ES-I3 (cell line): ENCODE measurements around the gene CXCL10.
"Not testable (repeated sequence)": the region's sequence is repeated elsewhere in the genome, so short reads cannot be mapped to it uniquely, and the experiment has no call there.

ENCODE experiments used
- H3K36me3 ChIP-seq: 2 replicates; pipeline ENCODE4 v1.6.1; 2013; ENCODE audit warnings: mild to moderate bottlenecking, low read length, control low read depth, moderate library complexity; ENCODE audit not compliant: insufficient read depth
- H3K4me1 ChIP-seq: 2 replicates; pipeline ENCODE4 v1.6.1; 2013; ENCODE audit warnings: mild to moderate bottlenecking, control low read depth, low read length; ENCODE audit not compliant: insufficient read depth
- H3K9ac ChIP-seq: 2 replicates; pipeline ENCODE4 v1.6.1; 2013; ENCODE audit warnings: low read depth, mild to moderate bottlenecking, low read length, moderate library complexity
- H3K9me3 ChIP-seq: 2 replicates; pipeline ENCODE4 v1.6.1; 2013; ENCODE audit warnings: mild to moderate bottlenecking, low read length, moderate library complexity; ENCODE audit not compliant: control insufficient read depth, insufficient read depth

CXCL10 gene

GRCh38 chr4:76023389-76023788, at the start of gene CXCL10:
Gene CXCL10 (minus strand): TSS chr4:76023497. CDS start chr4:76023431, 66 bp downstream.
- no peaks in the 10 kb centered on the region for H3K36me3 ChIP-seq
- H3K4me1 ChIP-seq: no peaks in the 10 kb centered on the region
- H3K9me3 ChIP-seq: no peaks in the 10 kb centered on the region
- H3K9ac ChIP-seq: no peak within 1 kb of the TSS

GRCh38 chr4:76072760-76073159, 49.5 kb upstream of the CXCL10 start:
- Histone ChIP-seq H3K9ac (no peak overlapping the region), H3K9me3 (no peaks in the 10 kb centered on the region), H3K4me1 (peaks cover 19% of the 10 kb centered on the region), H3K36me3 (no peaks in the 10 kb centered on the region)

GRCh38 chr4:76067652-76068286, 44.5 kb upstream of the CXCL10 start:
- H3K9ac ChIP-seq: no peak overlapping the region

GRCh38 chr4:76066546-76066945, 43.2 kb upstream of the CXCL10 start:
- no peak overlapping the region for H3K9ac ChIP-seq
- no peaks in the 10 kb centered on the region for H3K4me1 ChIP-seq
- no peaks in the 10 kb centered on the region for H3K36me3 ChIP-seq
- no peaks in the 10 kb centered on the region for H3K9me3 ChIP-seq

More at GRCh38 chr4:76067652-76068286, 44.5 kb upstream of the CXCL10 start:
- no peaks in the 10 kb centered on the region for H3K36me3 ChIP-seq
- peaks cover 5% of the 10 kb centered on the region; the same call in 1 of the 2 replicates for H3K4me1 ChIP-seq
- H3K9me3 ChIP-seq: no peaks in the 10 kb centered on the region

- no peak overlapping the region for H3K9ac ChIP-seq
- H3K4me1 ChIP-seq: no peaks in the 10 kb centered on the region
- H3K9me3 ChIP-seq: no peaks in the 10 kb centered on the region
- no peaks in the 10 kb centered on the region for H3K36me3 ChIP-seq
Observed at GRCh38 chr4:76061982-76062381, 38.7 kb upstream of the CXCL10 start.

GRCh38 chr4:76061421-76061820, 38.1 kb upstream of the CXCL10 start:
- Histone ChIP-seq H3K9ac (no peak overlapping the region), H3K9me3 (no peaks in the 10 kb centered on the region), H3K36me3 (no peaks in the 10 kb centered on the region), H3K4me1 (0 out of 2 replicates have a peak, but pooled peaks cover under 1% of the 10 kb centered on the region)

- no peaks in the 10 kb centered on the region for H3K36me3 ChIP-seq
- H3K9me3 ChIP-seq: no peaks in the 10 kb centered on the region
- no peak overlapping the region for H3K9ac ChIP-seq
- peaks cover 10% of the 10 kb centered on the region; the same call in 1 of the 2 replicates for H3K4me1 ChIP-seq
Observed at GRCh38 chr4:76060506-76060905, 37.2 kb upstream of the CXCL10 start.

- Histone ChIP-seq H3K4me1 (peaks cover 17% of the 10 kb centered on the region; the same call in 1 of the 2 replicates), H3K36me3 (no peaks in the 10 kb centered on the region), H3K9ac (no peak overlapping the region)
Observed at GRCh38 chr4:76059750-76060149, 36.5 kb upstream of the CXCL10 start.

GRCh38 chr4:76058888-76059426, 35.7 kb upstream of the CXCL10 start:
- no peaks in the 10 kb centered on the region for H3K36me3 ChIP-seq
- H3K9me3 ChIP-seq: no peaks in the 10 kb centered on the region
- no peak overlapping the region for H3K9ac ChIP-seq
- peaks cover 17% of the 10 kb centered on the region; the same call in 1 of the 2 replicates for H3K4me1 ChIP-seq

More at GRCh38 chr4:76059750-76060149, 36.5 kb upstream of the CXCL10 start:
- no peaks in the 10 kb centered on the region for H3K9me3 ChIP-seq

GRCh38 chr4:76058302-76058701, 35.0 kb upstream of the CXCL10 start:
- Histone ChIP-seq H3K9ac (no peak overlapping the region), H3K9me3 (no peaks in the 10 kb centered on the region)

GRCh38 chr4:76055421-76055820, 32.1 kb upstream of the CXCL10 start:
- peaks cover 21% of the 10 kb centered on the region for H3K4me1 ChIP-seq
- H3K9ac ChIP-seq: no peak overlapping the region
- no peaks in the 10 kb centered on the region for H3K36me3 ChIP-seq
- H3K9me3 ChIP-seq: no peaks in the 10 kb centered on the region

More at GRCh38 chr4:76058302-76058701, 35.0 kb upstream of the CXCL10 start:
- Histone ChIP-seq H3K36me3 (no peaks in the 10 kb centered on the region), H3K4me1 (peaks cover 21% of the 10 kb centered on the region)

GRCh38 chr4:76055016-76055415, 31.7 kb upstream of the CXCL10 start:
- Histone ChIP-seq H3K36me3 (no peaks in the 10 kb centered on the region), H3K4me1 (peaks cover 21% of the 10 kb centered on the region), H3K9me3 (no peaks in the 10 kb centered on the region), H3K9ac (no peak overlapping the region)

GRCh38 chr4:76053730-76054129, 30.4 kb upstream of the CXCL10 start:
- Histone ChIP-seq H3K9ac (no peak overlapping the region), H3K4me1 (peaks cover 21% of the 10 kb centered on the region), H3K36me3 (no peaks in the 10 kb centered on the region), H3K9me3 (no peaks in the 10 kb centered on the region)

GRCh38 chr4:76050560-76051050, 27.3 kb upstream of the CXCL10 start:
- H3K9me3 ChIP-seq, H3K36me3 ChIP-seq, H3K9ac ChIP-seq: not testable (repeated sequence)
- peaks cover 13% of the 10 kb centered on the region for H3K4me1 ChIP-seq

GRCh38 chr4:76049860-76050416, 26.6 kb upstream of the CXCL10 start:
- H3K4me1 ChIP-seq, H3K9me3 ChIP-seq, H3K9ac ChIP-seq, H3K36me3 ChIP-seq: not testable (repeated sequence)
